ENCODE results near the gene TAF11L2. TPM values are rescaled to one million over a fixed set of nuclear protein-coding genes. Genes with fewer than 3 reads are reported as not detected.
"Not testable (repeated sequence)": the region's sequence is repeated elsewhere in the genome, so short reads cannot be mapped to it uniquely, and the experiment has no call there.

The TAF11L2 gene
- total and polyA plus RNA-seq, 2 experiments from 2014 or later = not detected

- no peaks in the 10 kb centered on the region for H3K36me3 ChIP-seq (replicated peaks; ENCODE audit: insufficient read depth, low read depth)
- TF ChIP-seq EZH2 (IDR thresholded peaks at IDR 0.05; ENCODE audit: borderline replicate concordance) = no peak
- no peak for TF ChIP-seq EZH2phosphoT487 (IDR thresholded peaks at IDR 0.05; ENCODE audit: low read depth, severe bottlenecking, unreplicated experiment)
- TF ChIP-seq, protein P1, sequence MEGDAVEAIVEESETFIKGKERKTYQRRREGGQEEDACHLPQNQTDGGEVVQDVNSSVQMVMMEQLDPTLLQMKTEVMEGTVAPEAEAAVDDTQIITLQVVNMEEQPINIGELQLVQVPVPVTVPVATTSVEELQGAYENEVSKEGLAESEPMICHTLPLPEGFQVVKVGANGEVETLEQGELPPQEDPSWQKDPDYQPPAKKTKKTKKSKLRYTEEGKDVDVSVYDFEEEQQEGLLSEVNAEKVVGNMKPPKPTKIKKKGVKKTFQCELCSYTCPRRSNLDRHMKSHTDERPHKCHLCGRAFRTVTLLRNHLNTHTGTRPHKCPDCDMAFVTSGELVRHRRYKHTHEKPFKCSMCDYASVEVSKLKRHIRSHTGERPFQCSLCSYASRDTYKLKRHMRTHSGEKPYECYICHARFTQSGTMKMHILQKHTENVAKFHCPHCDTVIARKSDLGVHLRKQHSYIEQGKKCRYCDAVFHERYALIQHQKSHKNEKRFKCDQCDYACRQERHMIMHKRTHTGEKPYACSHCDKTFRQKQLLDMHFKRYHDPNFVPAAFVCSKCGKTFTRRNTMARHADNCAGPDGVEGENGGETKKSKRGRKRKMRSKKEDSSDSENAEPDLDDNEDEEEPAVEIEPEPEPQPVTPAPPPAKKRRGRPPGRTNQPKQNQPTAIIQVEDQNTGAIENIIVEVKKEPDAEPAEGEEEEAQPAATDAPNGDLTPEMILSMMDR (IDR thresholded peaks at IDR 0.05; ENCODE audit: poor library complexity) = no peak
- 56% methylated on average over 2 of the region's 2 CpGs for WGBS (ENCODE audit: low lambda C conversion rate, missing lambda C conversion rate)
- no peaks in the 10 kb centered on the region for H3K4me1 ChIP-seq (ENCODE audit: insufficient read depth)
- no peak overlapping the region for H3K27ac ChIP-seq
- H3K4me3 ChIP-seq = no peak overlapping the region
- DNase-seq (ENCODE audit: low spot score) = no peak
- H4K20me1 ChIP-seq (ENCODE audit: insufficient read depth, poor library complexity, severe bottlenecking) = no peaks in the 10 kb centered on the region
- H3K9me2 ChIP-seq (replicated peaks; ENCODE audit: insufficient read depth) = no peaks in the 10 kb centered on the region
- no peak overlapping the region for H3K4me2 ChIP-seq
- no peaks in the 10 kb centered on the region for H3K9me3 ChIP-seq (ENCODE audit: low read depth)
- no peaks in the 10 kb centered on the region for H3K27me3 ChIP-seq
- H2AFZ ChIP-seq = no peak overlapping the region
- H3K79me2 ChIP-seq = no peaks in the 10 kb centered on the region
Observed at GRCh38 chr5:17482790-17483189, 15.2 kb upstream of the TAF11L2 start.

DNA sequence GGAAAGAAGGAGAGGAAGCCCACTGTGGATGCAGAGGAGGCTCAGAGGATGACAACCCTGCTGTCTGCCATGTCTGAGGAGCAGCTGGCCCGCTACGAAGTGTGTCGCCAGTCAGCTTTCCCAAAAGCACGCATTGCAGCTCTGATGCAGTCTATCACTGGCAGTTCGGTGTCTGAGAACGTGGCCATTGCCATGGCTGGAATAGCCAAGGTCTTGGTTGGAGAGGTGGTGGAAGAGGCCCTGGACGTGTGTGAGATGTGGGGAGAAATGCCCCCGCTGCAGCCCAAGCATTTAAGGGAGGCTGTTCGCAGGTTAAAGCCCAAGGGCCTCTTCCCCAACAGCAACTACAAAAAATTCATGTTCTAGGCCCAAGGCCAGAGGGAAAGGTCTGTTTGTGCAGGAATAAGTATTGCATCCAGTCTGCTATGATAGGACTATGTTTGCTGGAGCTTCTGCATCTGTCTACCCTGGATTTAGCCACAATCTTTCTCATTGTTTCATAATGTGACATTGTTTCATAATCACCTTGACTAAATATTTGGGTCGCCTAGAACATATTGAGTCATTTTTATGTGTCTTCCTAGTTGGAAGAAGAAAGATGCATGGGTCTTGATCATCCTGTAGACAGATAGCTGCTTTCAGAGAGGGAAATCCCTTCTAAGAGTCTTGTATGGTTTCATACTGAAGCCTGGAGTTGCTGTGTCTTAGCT, 11.4 kb upstream of the TAF11L2 start:
- 94% methylated on average over 10 of the region's 10 CpGs for WGBS (ENCODE audit: low lambda C conversion rate, missing lambda C conversion rate)
- H3K4me1 ChIP-seq (ENCODE audit: insufficient read depth); H3K79me2 ChIP-seq; H3K4me3 ChIP-seq; H3K9me2 ChIP-seq (replicated peaks; ENCODE audit: insufficient read depth); H3K4me2 ChIP-seq; H4K20me1 ChIP-seq (ENCODE audit: insufficient read depth, poor library complexity, severe bottlenecking); H2AFZ ChIP-seq; H3K9me3 ChIP-seq (ENCODE audit: low read depth); H3K27me3 ChIP-seq; H3K27ac ChIP-seq; H3K36me3 ChIP-seq (replicated peaks; ENCODE audit: insufficient read depth, low read depth); DNase-seq (ENCODE audit: low spot score): not testable (repeated sequence)

GRCh38 chr5:17487174-17487512, 10.9 kb upstream of the TAF11L2 start:
- Histone ChIP-seq H3K4me1 (ENCODE audit: insufficient read depth) (no peaks in the 10 kb centered on the region), H3K27me3 (no peaks in the 10 kb centered on the region), H3K9me2 (replicated peaks; ENCODE audit: insufficient read depth) (no peaks in the 10 kb centered on the region), H3K4me2 (no peak overlapping the region), H2AFZ (no peak overlapping the region), H3K27ac (no peak overlapping the region), H3K9me3 (ENCODE audit: low read depth) (no peaks in the 10 kb centered on the region), H3K79me2 (no peaks in the 10 kb centered on the region), H4K20me1 (ENCODE audit: insufficient read depth, poor library complexity, severe bottlenecking) (no peaks in the 10 kb centered on the region), H3K4me3 (no peak overlapping the region), H3K36me3 (replicated peaks; ENCODE audit: insufficient read depth, low read depth) (no peaks in the 10 kb centered on the region)
- WGBS (ENCODE audit: low lambda C conversion rate, missing lambda C conversion rate) = 94% methylated on average over 1 of the region's 1 CpG
- TF ChIP-seq, protein P1 (IDR thresholded peaks at IDR 0.05; ENCODE audit: poor library complexity) = no peak
- DNase-seq (ENCODE audit: low spot score) = no peak

DNA sequence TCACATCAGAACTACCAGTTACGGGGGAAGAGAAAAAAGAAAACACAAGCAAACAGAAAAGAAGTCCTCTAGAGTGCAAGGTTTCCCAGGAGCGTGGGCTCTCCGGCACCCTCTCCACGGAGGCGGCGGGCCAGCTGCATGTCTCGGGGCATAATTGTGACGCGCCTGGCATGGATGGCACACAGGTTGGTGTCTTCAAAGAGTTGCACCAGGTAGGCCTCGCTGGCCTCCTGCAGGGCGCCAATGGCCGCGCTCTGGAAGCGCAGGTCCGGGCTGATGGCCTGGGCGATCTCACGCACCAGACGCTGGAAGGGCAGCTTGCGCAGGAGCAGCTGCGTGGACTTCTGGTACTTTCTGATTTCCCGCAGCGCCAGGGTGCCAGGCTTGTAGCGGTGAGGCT, 6.8 kb upstream of the TAF11L2 start:
- not testable (repeated sequence) for H3K4me1 ChIP-seq (ENCODE audit: insufficient read depth); H3K36me3 ChIP-seq (replicated peaks; ENCODE audit: insufficient read depth, low read depth); H3K9me3 ChIP-seq (ENCODE audit: low read depth); H4K20me1 ChIP-seq (ENCODE audit: insufficient read depth, poor library complexity, severe bottlenecking); H3K9me2 ChIP-seq (replicated peaks; ENCODE audit: insufficient read depth); DNase-seq (ENCODE audit: low spot score); H3K4me3 ChIP-seq; H3K4me2 ChIP-seq; H3K27me3 ChIP-seq; H2AFZ ChIP-seq; H3K27ac ChIP-seq; H3K79me2 ChIP-seq
- 96% methylated on average over 23 of the region's 23 CpGs for WGBS (ENCODE audit: low lambda C conversion rate, missing lambda C conversion rate)

Measured in hepatocyte (in vitro differentiated cells).